NCI-H1092 treated with DMSO at 0.1 percent for 48 hours (cell line): ENCODE measurements around the gene SLC43A1.
A peak's percentile ranks its signal among the peaks of the same experiment; 100 is the strongest.
"Not testable (repeated sequence)": the region's sequence is repeated elsewhere in the genome, so short reads cannot be mapped to it uniquely, and the experiment has no call there.

ENCODE experiments used
- DNase-seq: peaks from one replicate; lab custom pipeline; 2025; lab: John Stamatoyannopoulos, UW

Gene SLC43A1

GRCh38 chr11:57460758-57461749 is 54.4 kb downstream of the SLC43A1 start:
- peak; percentile 21 for DNase-seq

GRCh38 chr11:57460022-57460757 is 55.3 kb downstream of the SLC43A1 start, which contains the start of gene RTN4RL2:
Gene RTN4RL2, plus strand, starts transcription at chr11:57460528. Its CDS starts 338 bp downstream, at chr11:57460866.
- DNase-seq = peak; percentile 24

GRCh38 chr11:57459164-57460021 is 56.1 kb downstream of the SLC43A1 start:
- no peak for DNase-seq

GRCh38 chr11:57458410-57459163 is 56.9 kb downstream of the SLC43A1 start:
- DNase-seq = peak; percentile 25

GRCh38 chr11:57458060-57458409 is 57.5 kb downstream of the SLC43A1 start:
- DNase-seq = no peak

GRCh38 chr11:57457643-57458023 is 57.9 kb downstream of the SLC43A1 start:
- DNase-seq = no peak

GRCh38 chr11:57456960-57457642 is 58.4 kb downstream of the SLC43A1 start:
- DNase-seq = peak; percentile 68

- DNase-seq = no peak
These were observed 61.8 kb downstream of the SLC43A1 start for GRCh38 chr11:57453543-57454177.

GRCh38 chr11:57446055-57446454 is 69.4 kb downstream of the SLC43A1 start:
- DNase-seq = no peak

- not testable (repeated sequence) for DNase-seq
These were observed 70.4 kb downstream of the SLC43A1 start for GRCh38 chr11:57445122-57445394.

- DNase-seq = no peak
These were observed 71.0 kb downstream of the SLC43A1 start for GRCh38 chr11:57444362-57445121.

- peak; percentile 12 for DNase-seq
These were observed 74.6 kb downstream of the SLC43A1 start for GRCh38 chr11:57440744-57441414.

- DNase-seq = no peak
These were observed 75.7 kb downstream of the SLC43A1 start for GRCh38 chr11:57439786-57440185.

GRCh38 chr11:57438345-57439285 is 76.9 kb downstream of the SLC43A1 start:
- DNase-seq = no peak

- DNase-seq = no peak
These were observed 79.5 kb downstream of the SLC43A1 start for GRCh38 chr11:57436031-57436430.

- no peak for DNase-seq
These were observed 80.6 kb downstream of the SLC43A1 start for GRCh38 chr11:57434640-57435546.
